Omental fat pad (tissue), 4 donors: ENCODE measurements around the gene SLC7A6. TPM values are rescaled to one million over a fixed set of nuclear protein-coding genes. Genes with fewer than 3 reads are reported as not detected.

ENCODE experiments used
- ATAC-seq: fragments of 150-250 bp; one replicate; pipeline ENCODE4 v1.9.1; 2016; ENCODE audit warnings: mild to moderate bottlenecking, moderate library complexity; ENCODE audit not compliant: low FRiP score
- DNase-seq: peaks from one replicate; pipeline ENCODE4 v3.0.0-alpha.2; 2019; ENCODE audit warnings: low spot score
- CTCF ChIP-seq, 3 donors: fragments of 450-650 bp; IDR thresholded peaks; one replicate each; pipeline ENCODE4 v1.5.1; 2016 to 2017; ENCODE audit warnings: antibody characterized with exemption in 3 of 3, mild to moderate bottlenecking in 3 of 3, moderate library complexity in 2 of 3
- total RNA-seq, 4 donors: library from RNA; depleted of rRNA; stranded (reverse); fragments of >200 nt; gene quantifications; one replicate each; pipeline ENCODE4 v1.1.0, GENCODE V29; 2016

The SLC7A6 gene
- total RNA-seq, 4 donors from 2014 or later: 129 to 181 (median 147) TPM

- ATAC-seq: no peak
- no peak for DNase-seq
- no peak for TF ChIP-seq CTCF (IDR thresholded peaks at IDR 0.05)
These were observed 28.1 kb downstream of the SLC7A6 start for GRCh38 chr16:68292425-68292824.

GRCh38 chr16:68296291-68296690, 32.0 kb downstream of the SLC7A6 start:
- DNase-seq (no peak), ATAC-seq (no peak)
- TF ChIP-seq CTCF (IDR thresholded peaks at IDR 0.05): no peak

- ATAC-seq (no peak), DNase-seq (no peak)
- TF ChIP-seq CTCF (IDR thresholded peaks at IDR 0.05): no peak
These were observed 32.4 kb downstream of the SLC7A6 start for GRCh38 chr16:68296693-68297092.

- ATAC-seq (no peak), DNase-seq (no peak)
- no peak for TF ChIP-seq CTCF (IDR thresholded peaks at IDR 0.05)
These were observed 33.6 kb downstream of the SLC7A6 start for GRCh38 chr16:68297908-68298307.

GRCh38 chr16:68298312-68298711, 34.0 kb downstream of the SLC7A6 start:
- DNase-seq: no peak

GRCh38 chr16:68298907-68299561, 34.7 kb downstream of the SLC7A6 start:
- TF ChIP-seq CTCF (IDR thresholded peaks at IDR 0.05): no peak
- DNase-seq (no peak), ATAC-seq (no peak)

More at GRCh38 chr16:68298312-68298711, 34.0 kb downstream of the SLC7A6 start:
- no peak for ATAC-seq
- TF ChIP-seq CTCF (IDR thresholded peaks at IDR 0.05): no peak
